Stimulated activated CD4-positive, alpha-beta T cell treated with anti-CD3 and anti-CD28 coated beads, Interleukin-12 subunit alpha, Interleukin-12 subunit beta, amount 100 ng/mL, for 48 hours (primary cell): Measurements from ENCODE around the gene FAR2.
"Not testable (repeated sequence)": the region's sequence is repeated elsewhere in the genome, so short reads cannot be mapped to it uniquely, and the experiment has no call there.

Source experiments
- DNase-seq, 3 donors: peaks; one replicate each; pipeline ENCODE4 v3.0.0-alpha.2; 2020; ENCODE audit warnings: low read depth in 2 of 3, low spot score in 1 of 3

Gene FAR2

GRCh38 chr12:29148911-29149690 is at the start of gene FAR2:
FAR2 (plus strand) TSS chr12:29149278; CDS start chr12:29270450, 121,172 bp downstream.
- DNase-seq: peak in 2 of 3 donors; percentile 38 to 45

- no peak for DNase-seq
Measured at GRCh38 chr12:29102741-29103140, 46.3 kb upstream of the FAR2 start.

GRCh38 chr12:29103539-29103974 is 45.5 kb upstream of the FAR2 start:
- peak; percentile 7 to 38 (median 31) for DNase-seq

- DNase-seq: no peak
Measured at GRCh38 chr12:29104516-29104915, 44.6 kb upstream of the FAR2 start.

GRCh38 chr12:29110506-29111442 is 38.3 kb upstream of the FAR2 start:
- DNase-seq: no peak

- DNase-seq: no peak
Measured at GRCh38 chr12:29113101-29113500, 36.0 kb upstream of the FAR2 start.

- no peak for DNase-seq
Measured at GRCh38 chr12:29116414-29116813, 32.7 kb upstream of the FAR2 start.

- DNase-seq: no peak
Measured at GRCh38 chr12:29131539-29131938, 17.5 kb upstream of the FAR2 start.

GRCh38 chr12:29132316-29132715 is 16.8 kb upstream of the FAR2 start:
- DNase-seq: no peak

- no peak for DNase-seq
Measured at GRCh38 chr12:29133181-29133580, 15.9 kb upstream of the FAR2 start.

- no peak for DNase-seq
Measured at GRCh38 chr12:29133680-29134079, 15.4 kb upstream of the FAR2 start.

- not testable (repeated sequence) for DNase-seq
Measured at GRCh38 chr12:29138256-29138655, 10.8 kb upstream of the FAR2 start.

- not testable (repeated sequence) for DNase-seq
Measured at GRCh38 chr12:29138855-29139254, 10.2 kb upstream of the FAR2 start.

- no peak for DNase-seq
Measured at GRCh38 chr12:29145372-29146170, 3.5 kb upstream of the FAR2 start.

GRCh38 chr12:29146196-29146595 is 2.9 kb upstream of the FAR2 start:
- no peak for DNase-seq

- no peak for DNase-seq
Measured at GRCh38 chr12:29147731-29148595, 1.1 kb upstream of the FAR2 start.

- peak in 1 of 3 donors; percentile 6 for DNase-seq
Measured at GRCh38 chr12:29148596-29148910, 525 bp upstream of the FAR2 start.

GRCh38 chr12:29149691-29150281 is 708 bp downstream of the FAR2 start:
- peak in 1 of 3 donors; percentile 3 for DNase-seq

- no peak for DNase-seq
Measured at GRCh38 chr12:29150462-29150861, 1.4 kb downstream of the FAR2 start.
